ENCODE measurements around the gene GLRX.

Gene GLRX

GRCh38 chr5:95857185-95857945 is 34.8 kb upstream of the GLRX start:
- TF ChIP-seq NFIC (IDR thresholded peaks at IDR 0.05) (no peak), ZBTB7A (IDR thresholded peaks at IDR 0.05; ENCODE audit: low read depth) (no peak)
- TF ChIP-seq, protein P1, sequence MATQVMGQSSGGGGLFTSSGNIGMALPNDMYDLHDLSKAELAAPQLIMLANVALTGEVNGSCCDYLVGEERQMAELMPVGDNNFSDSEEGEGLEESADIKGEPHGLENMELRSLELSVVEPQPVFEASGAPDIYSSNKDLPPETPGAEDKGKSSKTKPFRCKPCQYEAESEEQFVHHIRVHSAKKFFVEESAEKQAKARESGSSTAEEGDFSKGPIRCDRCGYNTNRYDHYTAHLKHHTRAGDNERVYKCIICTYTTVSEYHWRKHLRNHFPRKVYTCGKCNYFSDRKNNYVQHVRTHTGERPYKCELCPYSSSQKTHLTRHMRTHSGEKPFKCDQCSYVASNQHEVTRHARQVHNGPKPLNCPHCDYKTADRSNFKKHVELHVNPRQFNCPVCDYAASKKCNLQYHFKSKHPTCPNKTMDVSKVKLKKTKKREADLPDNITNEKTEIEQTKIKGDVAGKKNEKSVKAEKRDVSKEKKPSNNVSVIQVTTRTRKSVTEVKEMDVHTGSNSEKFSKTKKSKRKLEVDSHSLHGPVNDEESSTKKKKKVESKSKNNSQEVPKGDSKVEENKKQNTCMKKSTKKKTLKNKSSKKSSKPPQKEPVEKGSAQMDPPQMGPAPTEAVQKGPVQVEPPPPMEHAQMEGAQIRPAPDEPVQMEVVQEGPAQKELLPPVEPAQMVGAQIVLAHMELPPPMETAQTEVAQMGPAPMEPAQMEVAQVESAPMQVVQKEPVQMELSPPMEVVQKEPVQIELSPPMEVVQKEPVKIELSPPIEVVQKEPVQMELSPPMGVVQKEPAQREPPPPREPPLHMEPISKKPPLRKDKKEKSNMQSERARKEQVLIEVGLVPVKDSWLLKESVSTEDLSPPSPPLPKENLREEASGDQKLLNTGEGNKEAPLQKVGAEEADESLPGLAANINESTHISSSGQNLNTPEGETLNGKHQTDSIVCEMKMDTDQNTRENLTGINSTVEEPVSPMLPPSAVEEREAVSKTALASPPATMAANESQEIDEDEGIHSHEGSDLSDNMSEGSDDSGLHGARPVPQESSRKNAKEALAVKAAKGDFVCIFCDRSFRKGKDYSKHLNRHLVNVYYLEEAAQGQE (IDR thresholded peaks at IDR 0.05; ENCODE audit: low read depth): no peak
- TF ChIP-seq, protein P2, sequence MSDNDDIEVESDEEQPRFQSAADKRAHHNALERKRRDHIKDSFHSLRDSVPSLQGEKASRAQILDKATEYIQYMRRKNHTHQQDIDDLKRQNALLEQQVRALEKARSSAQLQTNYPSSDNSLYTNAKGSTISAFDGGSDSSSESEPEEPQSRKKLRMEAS (IDR thresholded peaks at IDR 0.05): 0 out of 2 replicates have a peak, but pooled peaks have one; percentile 26

- no peak for TF ChIP-seq EP300 (IDR thresholded peaks at IDR 0.05; ENCODE audit: borderline replicate concordance)
- TF ChIP-seq USF1 (IDR thresholded peaks at IDR 0.05): no peak
- TF ChIP-seq CEBPB (IDR thresholded peaks at IDR 0.05): no peak
- TF ChIP-seq TEAD4 (IDR thresholded peaks at IDR 0.05): no peak
- TF ChIP-seq ZBTB7A (IDR thresholded peaks at IDR 0.05; ENCODE audit: low read depth): no peak
- TF ChIP-seq FOXM1 (IDR thresholded peaks at IDR 0.05; ENCODE audit: borderline replicate concordance, low read depth): no peak
- TF ChIP-seq, protein P2 (IDR thresholded peaks at IDR 0.05): no peak
- no peak for TF ChIP-seq TCF12 (IDR thresholded peaks at IDR 0.05; ENCODE audit: low read depth)
- TF ChIP-seq CREB1 (IDR thresholded peaks at IDR 0.05; ENCODE audit: low read depth): no peak
- TF ChIP-seq, protein P1 (IDR thresholded peaks at IDR 0.05; ENCODE audit: low read depth): no peak
- no peak for TF ChIP-seq NFIC (IDR thresholded peaks at IDR 0.05)
- TF ChIP-seq YY1 (IDR thresholded peaks at IDR 0.05; ENCODE audit: low read depth): no peak
- no peak for TF ChIP-seq EGR1 (IDR thresholded peaks at IDR 0.05)
- TF ChIP-seq TAF1 (IDR thresholded peaks at IDR 0.05; ENCODE audit: low read depth): no peak
- no peak for TF ChIP-seq RAD21 (IDR thresholded peaks at IDR 0.05; ENCODE audit: low read depth)
These were observed 34.0 kb upstream of the GLRX start for GRCh38 chr5:95856501-95856981.

DNA sequence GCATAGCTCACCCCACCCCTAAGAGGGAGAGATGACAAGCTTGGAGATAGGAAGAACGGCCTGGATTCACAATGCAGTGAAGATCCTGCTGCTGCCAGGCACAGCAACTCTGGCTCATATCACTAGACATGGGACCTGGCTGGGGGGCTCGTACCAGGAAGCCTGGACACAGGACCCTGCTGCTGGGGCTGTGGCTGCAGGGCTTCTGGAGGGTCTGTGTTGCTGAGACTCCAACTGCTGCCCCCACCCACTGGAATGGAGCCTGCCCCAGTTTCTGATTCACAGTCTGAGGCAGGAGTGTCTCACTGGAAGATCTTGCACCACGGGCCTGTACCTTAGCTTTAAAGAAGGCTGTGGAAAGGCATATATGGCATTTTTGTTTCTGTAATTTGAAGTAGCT is 31.0 kb upstream of the GLRX start:
- no peak for TF ChIP-seq USF1 (IDR thresholded peaks at IDR 0.05)
- no peak for TF ChIP-seq YY1 (IDR thresholded peaks at IDR 0.05; ENCODE audit: low read depth)
- TF ChIP-seq FOXM1 (IDR thresholded peaks at IDR 0.05; ENCODE audit: borderline replicate concordance, low read depth): no peak
- TF ChIP-seq CEBPB (IDR thresholded peaks at IDR 0.05): no peak
- no peak for TF ChIP-seq EP300 (IDR thresholded peaks at IDR 0.05; ENCODE audit: borderline replicate concordance)
- no peak for TF ChIP-seq ZBTB7A (IDR thresholded peaks at IDR 0.05; ENCODE audit: low read depth)
- no peak for TF ChIP-seq CREB1 (IDR thresholded peaks at IDR 0.05; ENCODE audit: low read depth)
- TF ChIP-seq, protein P2 (IDR thresholded peaks at IDR 0.05): no peak
- TF ChIP-seq NFIC (IDR thresholded peaks at IDR 0.05): no peak
- TF ChIP-seq, protein P1 (IDR thresholded peaks at IDR 0.05; ENCODE audit: low read depth): no peak
- no peak for TF ChIP-seq EGR1 (IDR thresholded peaks at IDR 0.05)
- TF ChIP-seq TEAD4 (IDR thresholded peaks at IDR 0.05): no peak
- no peak for TF ChIP-seq RAD21 (IDR thresholded peaks at IDR 0.05; ENCODE audit: low read depth)
- TF ChIP-seq TCF12 (IDR thresholded peaks at IDR 0.05; ENCODE audit: low read depth): no peak
- no peak for TF ChIP-seq TAF1 (IDR thresholded peaks at IDR 0.05; ENCODE audit: low read depth)

- no peak for TF ChIP-seq TCF12 (IDR thresholded peaks at IDR 0.05; ENCODE audit: low read depth)
- TF ChIP-seq, protein P1 (IDR thresholded peaks at IDR 0.05; ENCODE audit: low read depth): no peak
- TF ChIP-seq USF1 (IDR thresholded peaks at IDR 0.05): no peak
- TF ChIP-seq TEAD4 (IDR thresholded peaks at IDR 0.05): no peak
- TF ChIP-seq TAF1 (IDR thresholded peaks at IDR 0.05; ENCODE audit: low read depth): no peak
- no peak for TF ChIP-seq FOXM1 (IDR thresholded peaks at IDR 0.05; ENCODE audit: borderline replicate concordance, low read depth)
These were observed 30.0 kb upstream of the GLRX start for GRCh38 chr5:95852567-95852966.
